A673 (cell line): ENCODE results near the gene MBTPS1.

Source experiments
- EZH2 ChIP-seq: fragments of 200-600 bp; sonication (generic); IDR thresholded peaks from 2 replicates; pipeline ENCODE4 v1.6.1; 2017; ENCODE audit warnings: borderline replicate concordance, low read depth, mild to moderate bottlenecking, mixed read lengths, antibody characterized with exemption, low read length; ENCODE audit not compliant: poor library complexity, severe bottlenecking
- TF ChIP-seq, protein P1 (sequence below): fragments of 300-800, 200-600 bp; sonication (generic); conservative IDR thresholded peaks from 2 replicates; pipeline ENCODE4 v1.5.1; 2017; ENCODE audit warnings: low read depth, mild to moderate bottlenecking, antibody characterized with exemption, low read length, moderate library complexity, mixed read lengths

DNA sequence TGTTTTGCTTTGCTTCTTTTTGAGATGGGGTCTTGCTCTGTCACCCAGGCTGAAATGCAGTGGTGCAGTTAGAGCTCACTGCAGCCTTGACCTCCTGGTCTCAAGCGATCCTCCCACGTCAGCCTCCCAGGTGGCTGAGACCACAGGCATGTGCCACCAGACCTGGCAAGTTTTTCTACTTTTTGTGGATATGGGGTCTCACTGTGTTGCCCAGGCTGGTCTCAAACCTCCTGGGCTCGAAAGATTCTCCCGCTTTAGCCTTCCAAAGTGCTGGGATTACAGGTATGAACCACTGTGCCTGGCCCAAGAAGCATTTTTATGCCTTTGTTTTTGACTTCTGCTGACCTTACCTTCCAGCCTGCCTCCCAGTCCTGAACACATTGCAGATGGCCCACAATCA lies 38.5 kb upstream of the MBTPS1 start:
- TF ChIP-seq EZH2: no peak
- TF ChIP-seq, protein P1, sequence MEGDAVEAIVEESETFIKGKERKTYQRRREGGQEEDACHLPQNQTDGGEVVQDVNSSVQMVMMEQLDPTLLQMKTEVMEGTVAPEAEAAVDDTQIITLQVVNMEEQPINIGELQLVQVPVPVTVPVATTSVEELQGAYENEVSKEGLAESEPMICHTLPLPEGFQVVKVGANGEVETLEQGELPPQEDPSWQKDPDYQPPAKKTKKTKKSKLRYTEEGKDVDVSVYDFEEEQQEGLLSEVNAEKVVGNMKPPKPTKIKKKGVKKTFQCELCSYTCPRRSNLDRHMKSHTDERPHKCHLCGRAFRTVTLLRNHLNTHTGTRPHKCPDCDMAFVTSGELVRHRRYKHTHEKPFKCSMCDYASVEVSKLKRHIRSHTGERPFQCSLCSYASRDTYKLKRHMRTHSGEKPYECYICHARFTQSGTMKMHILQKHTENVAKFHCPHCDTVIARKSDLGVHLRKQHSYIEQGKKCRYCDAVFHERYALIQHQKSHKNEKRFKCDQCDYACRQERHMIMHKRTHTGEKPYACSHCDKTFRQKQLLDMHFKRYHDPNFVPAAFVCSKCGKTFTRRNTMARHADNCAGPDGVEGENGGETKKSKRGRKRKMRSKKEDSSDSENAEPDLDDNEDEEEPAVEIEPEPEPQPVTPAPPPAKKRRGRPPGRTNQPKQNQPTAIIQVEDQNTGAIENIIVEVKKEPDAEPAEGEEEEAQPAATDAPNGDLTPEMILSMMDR: no peak
